HG03439 (cell line): ENCODE measurements around the gene NUP133.

Experiments
- ATAC-seq: cut with Tn5 transposase; IDR thresholded peaks from one replicate; pipeline ENCODE4 v1.9.1; 2021; ENCODE audit warnings: mild to moderate bottlenecking, moderate library complexity; ENCODE audit not compliant: unreplicated experiment

Gene NUP133

GRCh38 chr1:229454056-229454455 lies 54.1 kb downstream of the NUP133 start:
- ATAC-seq = no peak

- no peak for ATAC-seq
These were observed 55.0 kb downstream of the NUP133 start for GRCh38 chr1:229452956-229453801.

- ATAC-seq = no peak
These were observed 59.3 kb downstream of the NUP133 start for GRCh38 chr1:229448845-229449244.

- ATAC-seq = no peak
These were observed 59.8 kb downstream of the NUP133 start for GRCh38 chr1:229448354-229448753.

- ATAC-seq = no peak
These were observed 60.3 kb downstream of the NUP133 start for GRCh38 chr1:229447809-229448252.

GRCh38 chr1:229445828-229446227 lies 62.3 kb downstream of the NUP133 start:
- no peak for ATAC-seq

- peak; percentile 96 for ATAC-seq
These were observed 67.1 kb downstream of the NUP133 start for GRCh38 chr1:229440851-229441537.

- no peak for ATAC-seq
These were observed 70.1 kb downstream of the NUP133 start for GRCh38 chr1:229438021-229438420.

GRCh38 chr1:229437443-229437842 lies 70.7 kb downstream of the NUP133 start:
- no peak for ATAC-seq

GRCh38 chr1:229436201-229436600 lies 71.9 kb downstream of the NUP133 start:
- no peak for ATAC-seq

- ATAC-seq = no peak
These were observed 73.5 kb downstream of the NUP133 start for GRCh38 chr1:229434641-229435051.

- no peak for ATAC-seq
These were observed 74.0 kb downstream of the NUP133 start, which contains the start of gene ACTA1 for GRCh38 chr1:229434005-229434640. Gene ACTA1 (minus strand): TSS chr1:229434094. CDS start chr1:229433115, 979 bp downstream.

GRCh38 chr1:229433364-229434004 lies 74.7 kb downstream of the NUP133 start:
- ATAC-seq = no peak

GRCh38 chr1:229432905-229433304 lies 75.2 kb downstream of the NUP133 start:
- ATAC-seq = no peak

- ATAC-seq = no peak
These were observed 76.1 kb downstream of the NUP133 start for GRCh38 chr1:229432116-229432461.

- no peak for ATAC-seq
These were observed 76.6 kb downstream of the NUP133 start for GRCh38 chr1:229431284-229432115.

GRCh38 chr1:229430761-229431283 lies 77.3 kb downstream of the NUP133 start:
- ATAC-seq = no peak

- no peak for ATAC-seq
These were observed 79.9 kb downstream of the NUP133 start for GRCh38 chr1:229428256-229428655.

GRCh38 chr1:229427572-229427971 lies 80.6 kb downstream of the NUP133 start:
- no peak for ATAC-seq

- ATAC-seq = no peak
These were observed 82.5 kb downstream of the NUP133 start for GRCh38 chr1:229425564-229426159.
